Transverse colon (tissue), 3 donors: ENCODE results near the gene FTHL17.

ENCODE experiments used
- POLR2A ChIP-seq: fragments of 450-650 bp; IDR thresholded peaks from one replicate; pipeline ENCODE4 v1.6.1; 2016; ENCODE audit warnings: antibody characterized with exemption, mild to moderate bottlenecking, moderate library complexity
- TF ChIP-seq, protein P1 (sequence below), 5 experiments: fragments of 200-600 bp in 3 of 5; fragments of 450-650 bp in 2 of 5; sonication (generic) in 3 of 5; IDR thresholded peaks; 1 replicate in 2 of 5; 2 replicates in 3 of 5; pipeline ENCODE4 v1.5.1; 2016 to 2017; ENCODE audit warnings: antibody characterized with exemption in 5 of 5, inconsistent platforms in 3 of 5, mild to moderate bottlenecking in 2 of 5, moderate library complexity in 1 of 5

DNA sequence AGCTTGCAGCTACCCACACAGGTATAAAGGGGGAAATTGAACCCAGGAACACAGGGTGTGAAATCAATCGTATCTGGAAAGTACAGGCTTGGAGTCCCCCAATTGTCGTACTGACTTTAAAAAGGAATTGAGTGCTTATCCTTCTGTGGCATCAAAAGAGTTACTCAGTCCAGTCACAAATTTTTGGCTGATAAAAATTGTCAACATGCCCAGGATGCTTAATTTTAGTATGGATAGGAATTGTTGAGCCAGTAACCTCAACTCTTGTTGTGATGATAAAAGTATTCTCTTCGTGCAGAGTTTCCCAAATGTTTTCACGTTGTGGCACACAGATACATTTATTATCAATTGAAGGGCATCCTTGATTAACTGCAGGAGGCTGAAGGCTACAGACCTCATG lies 43.6 kb upstream of the FTHL17 start:
- TF ChIP-seq, protein P1, sequence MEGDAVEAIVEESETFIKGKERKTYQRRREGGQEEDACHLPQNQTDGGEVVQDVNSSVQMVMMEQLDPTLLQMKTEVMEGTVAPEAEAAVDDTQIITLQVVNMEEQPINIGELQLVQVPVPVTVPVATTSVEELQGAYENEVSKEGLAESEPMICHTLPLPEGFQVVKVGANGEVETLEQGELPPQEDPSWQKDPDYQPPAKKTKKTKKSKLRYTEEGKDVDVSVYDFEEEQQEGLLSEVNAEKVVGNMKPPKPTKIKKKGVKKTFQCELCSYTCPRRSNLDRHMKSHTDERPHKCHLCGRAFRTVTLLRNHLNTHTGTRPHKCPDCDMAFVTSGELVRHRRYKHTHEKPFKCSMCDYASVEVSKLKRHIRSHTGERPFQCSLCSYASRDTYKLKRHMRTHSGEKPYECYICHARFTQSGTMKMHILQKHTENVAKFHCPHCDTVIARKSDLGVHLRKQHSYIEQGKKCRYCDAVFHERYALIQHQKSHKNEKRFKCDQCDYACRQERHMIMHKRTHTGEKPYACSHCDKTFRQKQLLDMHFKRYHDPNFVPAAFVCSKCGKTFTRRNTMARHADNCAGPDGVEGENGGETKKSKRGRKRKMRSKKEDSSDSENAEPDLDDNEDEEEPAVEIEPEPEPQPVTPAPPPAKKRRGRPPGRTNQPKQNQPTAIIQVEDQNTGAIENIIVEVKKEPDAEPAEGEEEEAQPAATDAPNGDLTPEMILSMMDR (IDR thresholded peaks at IDR 0.05) = no peak
- TF ChIP-seq POLR2A = no peak
